GM12878 (cell line): ENCODE measurements around the gene FSTL4. TPM values are rescaled to one million over a fixed set of nuclear protein-coding genes. Genes with fewer than 3 reads are reported as not detected.

Experiments
- ATAC-seq: fragments of 200-7000 bp; cut with Tn5 transposase; 3 replicates; pipeline ENCODE4 v1.9.1; 2020; ENCODE audit warnings: mild to moderate bottlenecking, moderate library complexity
- BruUV-seq: library from RNA; stranded (reverse); fragments of 400-500 nt; replicated peaks from 2 replicates; lab custom pipeline; 2021; lab: Mats Ljungman, UMichigan
- CTCF ChIA-PET: fragments of 300-600 bp; sonication (Branson Sonifier 250); formaldehyde crosslinking; extraction: SDS; loops from one replicate; lab custom pipeline; 2021; ENCODE audit warnings: inconsistent platforms; lab: Yijun Ruan, JAX
- POLR2A ChIA-PET: fragments of 350-600 bp; formaldehyde crosslinking; extraction: SDS; loops from one replicate; lab custom pipeline; 2021; ENCODE audit warnings: inconsistent platforms; lab: Charles Lee
- RAD21 ChIA-PET: fragments of 300-600 bp; sonication (Branson Sonifier 250); formaldehyde crosslinking; loops from one replicate; lab custom pipeline; 2023; ENCODE audit warnings: antibody characterized with exemption; ENCODE audit not compliant: unreplicated experiment; lab: Charles Lee
- SMC1A ChIA-PET: fragments of 300-600 bp; sonication (Branson Sonifier 250); formaldehyde crosslinking; loops from one replicate; lab custom pipeline; 2023; ENCODE audit not compliant: unreplicated experiment, uncharacterized antibody; lab: Charles Lee
- DNase-seq: peaks from one replicate; pipeline ENCODE4 v3.0.0-alpha.2; 2011; ENCODE audit warnings: low read depth, low spot score
- FAIRE-seq: peaks from 3 replicates; lab custom pipeline; 2011; peaks lifted over from hg19 to GRCh38; lab: Jason Lieb, UNC
- H2AFZ ChIP-seq: 2 replicates; pipeline ENCODE4 v1.6.0; 2011; ENCODE audit warnings: low read depth, low read length, control low read depth; ENCODE audit not compliant: control insufficient read depth
- H3K27ac ChIP-seq: 2 replicates; pipeline ENCODE4 v1.5.1; 2011; ENCODE audit warnings: control low read depth; ENCODE audit not compliant: control insufficient read depth, insufficient read depth
- H3K27me3 ChIP-seq, 2 experiments: replicated peaks in 1 of 2; 2 replicates each; pipeline versions ENCODE4 v1.6.0 to v1.6.1; 2011; ENCODE audit warnings: low read length in 1 of 2; ENCODE audit not compliant: control insufficient read depth in 2 of 2, insufficient read depth in 2 of 2
- H3K36me3 ChIP-seq, 2 experiments: 2 replicates each; pipeline ENCODE4 v1.5.1; 2011; ENCODE audit warnings: low read length in 1 of 2; ENCODE audit not compliant: control insufficient read depth in 2 of 2, insufficient read depth in 2 of 2
- H3K4me1 ChIP-seq: 2 replicates; pipeline ENCODE4 v1.6.1; 2011; ENCODE audit warnings: mild to moderate bottlenecking, low read length, moderate library complexity, mixed read lengths; ENCODE audit not compliant: control insufficient read depth, insufficient read depth
- H3K4me2 ChIP-seq: 2 replicates; pipeline ENCODE4 v1.6.0; 2011; ENCODE audit warnings: control low read depth; ENCODE audit not compliant: control insufficient read depth, insufficient read depth
- H3K4me3 ChIP-seq: fragments of 200-600 bp; sonication (generic); 2 replicates; pipeline ENCODE4 v1.5.1; 2016
- H3K79me2 ChIP-seq: 2 replicates; pipeline ENCODE4 v1.6.0; 2011; ENCODE audit warnings: low read length; ENCODE audit not compliant: control insufficient read depth, insufficient read depth
- H3K9ac ChIP-seq: 2 replicates; pipeline ENCODE4 v1.8.0; 2011; ENCODE audit warnings: low read length, control low read depth, mixed read lengths; ENCODE audit not compliant: control insufficient read depth, insufficient read depth
- H3K9me3 ChIP-seq: replicated peaks from 3 replicates; pipeline ENCODE4 v1.5.1; 2011; ENCODE audit warnings: mild to moderate bottlenecking, low read length; ENCODE audit not compliant: control insufficient read depth, insufficient read depth
- H4K20me1 ChIP-seq: 2 replicates; pipeline ENCODE4 v1.6.0; 2011; ENCODE audit not compliant: control insufficient read depth, insufficient read depth
- CEBPB ChIP-seq, 2 experiments: fragments of 150-350 bp in 1 of 2; IDR thresholded peaks; 2 replicates each; pipeline ENCODE4 v1.6.1; 2012 to 2014; ENCODE audit warnings: low read depth in 2 of 2, low read length in 2 of 2, borderline replicate concordance in 1 of 2, inconsistent platforms in 1 of 2
- EGR1 ChIP-seq, 2 experiments: IDR thresholded peaks; 1 replicate in 1 of 2; 2 replicates in 1 of 2; pipeline ENCODE4 v1.6.1; 2011 to 2012; ENCODE audit warnings: low read depth in 2 of 2, low read length in 2 of 2, borderline replicate concordance in 1 of 2, mild to moderate bottlenecking in 1 of 2, moderate library complexity in 1 of 2
- HDAC2 ChIP-seq: fragments of 200-600 bp; sonication (generic); IDR thresholded peaks from 2 replicates; pipeline ENCODE4 v1.6.1; 2017
- IKZF1 ChIP-seq: fragments of 450-650 bp; conservative IDR thresholded peaks from 2 replicates; pipeline ENCODE4 v1.6.1; 2017; ENCODE audit warnings: antibody characterized with exemption, mild to moderate bottlenecking
- NFIC ChIP-seq: IDR thresholded peaks from 2 replicates; pipeline ENCODE4 v1.6.1; 2012; ENCODE audit warnings: low read depth, mild to moderate bottlenecking, inconsistent platforms, low read length, moderate library complexity
- POLR2A ChIP-seq: IDR thresholded peaks from 2 replicates; pipeline ENCODE4 v1.6.1; 2011; ENCODE audit warnings: low read depth, mild to moderate bottlenecking, low read length
- PRDM15 ChIP-seq: fragments of 450-650 bp; formaldehyde crosslinking; IDR thresholded peaks from 2 replicates; pipeline ENCODE4 v1.4.0; 2020; ENCODE audit warnings: mild to moderate bottlenecking, moderate library complexity
- WRNIP1 ChIP-seq: IDR thresholded peaks from 2 replicates; pipeline ENCODE4 v1.6.1; 2011; ENCODE audit warnings: low read depth, low read length, improper control_type of control experiment, borderline replicate concordance
- ZNF274 ChIP-seq: IDR thresholded peaks from one replicate; pipeline ENCODE4 v1.8.0; 2011; ENCODE audit not compliant: insufficient read length, insufficient read depth
- ZNF384 ChIP-seq: IDR thresholded peaks from 2 replicates; pipeline ENCODE4 v1.6.1; 2012; ENCODE audit warnings: low read depth, mild to moderate bottlenecking, low read length, improper control_type of control experiment, borderline replicate concordance
- ZSCAN29 ChIP-seq: fragments of 450-650 bp; IDR thresholded peaks from 2 replicates; pipeline ENCODE4 v1.6.1; 2017; ENCODE audit warnings: mild to moderate bottlenecking, moderate library complexity
- ZZZ3 ChIP-seq: IDR thresholded peaks from 2 replicates; pipeline ENCODE4 v1.6.1; 2011; ENCODE audit warnings: low read depth; ENCODE audit not compliant: control insufficient read depth, insufficient read length
- WGBS: methylation state at CpG from one replicate; pipeline ENCODE4 v1.1.6; 2016; ENCODE audit warnings: low lambda C conversion rate; ENCODE audit not compliant: insufficient replicate concordance, insufficient coverage; ENCODE audit errors: missing lambda C conversion rate; 5-methylcytosine and 5-hydroxymethylcytosine counted together
- in situ Hi-C: fragments of 300-500 bp; cut with MboI; formaldehyde crosslinking; loops from 9 replicates; pipeline ENCODE4 v1.14.3; 2018; ENCODE audit warnings: mixed read lengths
- intact Hi-C: fragments of 100-400 bp; cut with micrococcal nuclease; formaldehyde crosslinking; loops from one replicate; pipeline ENCODE4 v1.14.2; 2022; ENCODE audit not compliant: unreplicated experiment
- polyA plus RNA-seq, 11 experiments: library from polyadenylated mRNA; depleted of rRNA in 4 of 11; unstranded in 6 of 11; stranded (reverse) in 5 of 11; fragments of >200 nt; fragmentation: Nextera tagmentation in 4 of 11; fragmentation: Illumina TruSeq in 1 of 11; extraction: Ambion mirVana in 4 of 11; extraction: Trizol in 1 of 11; gene quantifications; 1 replicate in 1 of 11; 2 replicates in 10 of 11; pipeline versions ENCODE4 v1.2.1 to v1.2.3, GENCODE V29; 2011 to 2016; ENCODE audit warnings: inconsistent platforms in 2 of 11, missing spikeins in 2 of 11, low read depth in 1 of 11
- total RNA-seq, 4 experiments: library from RNA; depleted of rRNA in 3 of 4; stranded (reverse); fragments of >200 nt in 3 of 4; fragmentation: Illumina TruSeq in 1 of 4; extraction: Trizol in 1 of 4; gene quantifications; 2 replicates each; pipeline versions ENCODE4 v1.2.1 to v1.2.3, GENCODE V29; 2013 to 2021
- TF ChIP-seq, protein P1 (sequence below): IDR thresholded peaks from 2 replicates; pipeline ENCODE4 v1.6.1; 2011; ENCODE audit warnings: borderline replicate concordance, low read depth, mild to moderate bottlenecking, moderate library complexity, mixed read lengths, low read length; ENCODE audit not compliant: insufficient read depth; ENCODE audit errors: extremely low read length
- TF ChIP-seq, protein P2 (sequence below): IDR thresholded peaks from 2 replicates; pipeline ENCODE4 v1.6.1; 2011; ENCODE audit warnings: low read depth, low read length, improper control_type of control experiment, borderline replicate concordance

The FSTL4 gene
- total and polyA plus RNA-seq, 10 of the 15 experiments (the other 5 are each of a cell fraction or from before 2014, with no cell fraction given): 0.01 to 0.79 (median 0.21) TPM; not detected in 6

GRCh38 chr5:133330956-133331355 lies 281.4 kb downstream of the FSTL4 start:
- Histone ChIP-seq H3K27me3 (no peaks in the 10 kb centered on the region), H2AFZ (no peak overlapping the region)
- no peak for ATAC-seq
- CTCF ChIA-PET: interaction anchor here (1.1 kb wide), 1 partner anchor 14 kb away, joined by 3 read pairs; no protein-coding TSS in a partner anchor
- no peak for TF ChIP-seq ZSCAN29
- TF ChIP-seq, protein P1, sequence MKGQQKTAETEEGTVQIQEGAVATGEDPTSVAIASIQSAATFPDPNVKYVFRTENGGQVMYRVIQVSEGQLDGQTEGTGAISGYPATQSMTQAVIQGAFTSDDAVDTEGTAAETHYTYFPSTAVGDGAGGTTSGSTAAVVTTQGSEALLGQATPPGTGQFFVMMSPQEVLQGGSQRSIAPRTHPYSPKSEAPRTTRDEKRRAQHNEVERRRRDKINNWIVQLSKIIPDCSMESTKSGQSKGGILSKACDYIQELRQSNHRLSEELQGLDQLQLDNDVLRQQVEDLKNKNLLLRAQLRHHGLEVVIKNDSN: no peak
- no peak for TF ChIP-seq IKZF1
- TF ChIP-seq NFIC: no peak
- TF ChIP-seq EGR1 (IDR thresholded peaks at IDR 0.05; ENCODE audit: borderline replicate concordance in 1 of 2, low read depth in 2 of 2, low read length in 2 of 2): no peak
- TF ChIP-seq ZNF384: no peak
- no peak for TF ChIP-seq ZZZ3
- no peak for TF ChIP-seq CEBPB (IDR thresholded peaks at IDR 0.05; ENCODE audit: borderline replicate concordance in 1 of 2, low read depth in 2 of 2, low read length in 2 of 2)
- TF ChIP-seq WRNIP1: no peak
- TF ChIP-seq ZNF274: no peak
- TF ChIP-seq POLR2A: no peak
- no peak for TF ChIP-seq HDAC2
- TF ChIP-seq, protein P2, sequence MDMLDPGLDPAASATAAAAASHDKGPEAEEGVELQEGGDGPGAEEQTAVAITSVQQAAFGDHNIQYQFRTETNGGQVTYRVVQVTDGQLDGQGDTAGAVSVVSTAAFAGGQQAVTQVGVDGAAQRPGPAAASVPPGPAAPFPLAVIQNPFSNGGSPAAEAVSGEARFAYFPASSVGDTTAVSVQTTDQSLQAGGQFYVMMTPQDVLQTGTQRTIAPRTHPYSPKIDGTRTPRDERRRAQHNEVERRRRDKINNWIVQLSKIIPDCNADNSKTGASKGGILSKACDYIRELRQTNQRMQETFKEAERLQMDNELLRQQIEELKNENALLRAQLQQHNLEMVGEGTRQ: no peak
- no peak for TF ChIP-seq PRDM15 (CRISPR knock-in tag)
- TF ChIP-seq, all 136 proteins: peak for 0
- Histone ChIP-seq H3K9me3 (no peaks in the 10 kb centered on the region), H3K27ac (no peak overlapping the region), H3K4me2 (no peak overlapping the region), H3K4me1 (no peaks in the 10 kb centered on the region), H3K9ac (no peak overlapping the region), H3K36me3 (no peaks in the 10 kb centered on the region), H3K4me3 (no peak overlapping the region), H3K79me2 (no peaks in the 10 kb centered on the region), H4K20me1 (no peaks in the 10 kb centered on the region)
- SMC1A ChIA-PET: no interaction called here
- intact Hi-C loops: no loop called here
- POLR2A ChIA-PET: no interaction called here
- RAD21 ChIA-PET: no interaction called here
- in situ Hi-C loops: no loop called here
- DNase-seq: no peak
- BruUV-seq: no TSS peak
- no peak for FAIRE-seq
- 74% methylated on average over 5 of the region's 5 CpGs for WGBS
